HG03064 (cell line): Measurements from ENCODE around the gene TMEM52.
A peak's percentile ranks its signal among the peaks of the same experiment; 100 is the strongest.
"Not testable (repeated sequence)": the region's sequence is repeated elsewhere in the genome, so short reads cannot be mapped to it uniquely, and the experiment has no call there.

Experiments used
- ATAC-seq: cut with Tn5 transposase; IDR thresholded peaks from one replicate; pipeline ENCODE4 v1.9.1; 2021; ENCODE audit warnings: low read depth; ENCODE audit not compliant: unreplicated experiment

The TMEM52 gene

GRCh38 chr1:1895456-1896336 is 23.4 kb downstream of the TMEM52 start:
- ATAC-seq: no peak

- no peak for ATAC-seq
These were observed 24.0 kb downstream of the TMEM52 start for GRCh38 chr1:1895060-1895418.

- ATAC-seq: no peak
These were observed 24.6 kb downstream of the TMEM52 start for GRCh38 chr1:1894354-1895059.

- ATAC-seq: no peak
These were observed 25.1 kb downstream of the TMEM52 start for GRCh38 chr1:1893997-1894353.

- no peak for ATAC-seq
These were observed 25.6 kb downstream of the TMEM52 start for GRCh38 chr1:1893291-1893985.

GRCh38 chr1:1892763-1893120 is 26.3 kb downstream of the TMEM52 start:
- ATAC-seq: no peak

GRCh38 chr1:1892079-1892762 is 26.9 kb downstream of the TMEM52 start:
- no peak for ATAC-seq

GRCh38 chr1:1891349-1892078 is 27.6 kb downstream of the TMEM52 start:
- peak; percentile 23 for ATAC-seq

GRCh38 chr1:1890506-1891348 is 28.4 kb downstream of the TMEM52 start, which contains the start of gene GNB1:
GNB1 (minus strand) TSS chr1:1891087; CDS start chr1:1825453, 65,634 bp downstream.
- peak; percentile 56 for ATAC-seq

- ATAC-seq: peak; percentile 28
These were observed 29.1 kb downstream of the TMEM52 start for GRCh38 chr1:1889847-1890505.

GRCh38 chr1:1889090-1889750 is 29.9 kb downstream of the TMEM52 start:
- no peak for ATAC-seq

GRCh38 chr1:1883890-1884289 is 35.2 kb downstream of the TMEM52 start:
- not testable (repeated sequence) for ATAC-seq

GRCh38 chr1:1883092-1883873 is 35.8 kb downstream of the TMEM52 start:
- ATAC-seq: no peak

GRCh38 chr1:1881727-1882126 is 37.4 kb downstream of the TMEM52 start:
- no peak for ATAC-seq

- no peak for ATAC-seq
These were observed 38.3 kb downstream of the TMEM52 start for GRCh38 chr1:1880617-1881312.

GRCh38 chr1:1879942-1880341 is 39.1 kb downstream of the TMEM52 start:
- no peak for ATAC-seq
